Astrocyte of the cerebellum (primary cell): ENCODE measurements around the gene CSRP1.

Experiments
- DNase-seq: peaks from one replicate; pipeline ENCODE4 v3.0.0-alpha.2; 2011; ENCODE audit warnings: low read depth
- H3K4me3 ChIP-seq: 2 replicates; pipeline ENCODE4 v1.5.1; 2011; ENCODE audit warnings: mild to moderate bottlenecking, low read depth, low read length, moderate library complexity
- CTCF ChIP-seq: IDR thresholded peaks from 2 replicates; pipeline ENCODE4 v1.5.1; 2012; ENCODE audit warnings: low read length, low read depth, moderate library complexity, mild to moderate bottlenecking; ENCODE audit errors: missing control alignments
- in situ Hi-C: cut with HindIII; loops from 2 replicates; pipeline ENCODE4 v1.10.0; 2017; ENCODE audit warnings: low sequenced_read_pairs

CSRP1 gene

GRCh38 chr1:201537467-201537866 is 30.5 kb upstream of the CSRP1 start:
- no peak for DNase-seq
- H3K4me3 ChIP-seq, result no peak overlapping the region
- in situ Hi-C loops, result no loop called here
- no peak for TF ChIP-seq CTCF

- no peak for TF ChIP-seq CTCF
- DNase-seq, result no peak
- H3K4me3 ChIP-seq, result no peak overlapping the region
- in situ Hi-C loops, result no loop called here
These were observed 30.1 kb upstream of the CSRP1 start for GRCh38 chr1:201537028-201537427.

- DNase-seq, result no peak
- no peak overlapping the region for H3K4me3 ChIP-seq
- in situ Hi-C loops, result no loop called here
- TF ChIP-seq CTCF, result no peak
These were observed 29.6 kb upstream of the CSRP1 start for GRCh38 chr1:201536558-201536957.

- in situ Hi-C loops, result no loop called here
- TF ChIP-seq CTCF, result no peak
- H3K4me3 ChIP-seq, result no peak overlapping the region
- no peak for DNase-seq
These were observed 29.0 kb upstream of the CSRP1 start for GRCh38 chr1:201535919-201536245.

- no peak for DNase-seq
- in situ Hi-C loops, result no loop called here
- no peak overlapping the region for H3K4me3 ChIP-seq
- no peak for TF ChIP-seq CTCF
These were observed 28.4 kb upstream of the CSRP1 start for GRCh38 chr1:201535046-201535918.

GRCh38 chr1:201533836-201534235 is 26.9 kb upstream of the CSRP1 start:
- H3K4me3 ChIP-seq, result no peak overlapping the region
- no peak for TF ChIP-seq CTCF
- no peak for DNase-seq
- in situ Hi-C loops, result no loop called here
